HepG2 (cell line): ENCODE results near the gene ANKRD13D. TPM values are rescaled to one million over a fixed set of nuclear protein-coding genes. Genes with fewer than 3 reads are reported as not detected.

ENCODE experiments used
- HOXA3 ChIP-seq: sonication (generic); formaldehyde crosslinking; IDR thresholded peaks from 2 replicates; pipeline ENCODE4 v1.5.0; 2020; ENCODE audit warnings: missing genetic modification reagents
- KLF13 ChIP-seq: sonication (generic); formaldehyde crosslinking; IDR thresholded peaks from 2 replicates; pipeline ENCODE4 v1.4.0; 2020; ENCODE audit warnings: mild to moderate bottlenecking, missing genetic modification reagents
- PCBP1 ChIP-seq: fragments of 200-400 bp; formaldehyde crosslinking; IDR thresholded peaks from 2 replicates; pipeline ENCODE4 v1.6.1; 2017; ENCODE audit warnings: mild to moderate bottlenecking, low read depth, low read length, borderline replicate concordance
- TAF1 ChIP-seq: sonication (generic); formaldehyde crosslinking; IDR thresholded peaks from 2 replicates; pipeline ENCODE4 v1.4.0; 2020; ENCODE audit warnings: missing genetic modification reagents
- TCF12 ChIP-seq, 2 experiments: fragments of 450-650 bp in 1 of 2; sonication (generic) in 1 of 2; formaldehyde crosslinking in 1 of 2; IDR thresholded peaks; 2 replicates each; pipeline versions ENCODE4 v1.6.1 to v1.8.0; 2017 to 2022; ENCODE audit warnings: antibody characterized with exemption in 1 of 2, mild to moderate bottlenecking in 1 of 2, missing genetic modification reagents in 1 of 2, moderate library complexity in 1 of 2
- ZNF543 ChIP-seq: sonication (generic); formaldehyde crosslinking; IDR thresholded peaks from 2 replicates; pipeline ENCODE4 v1.4.0; 2020; ENCODE audit warnings: mild to moderate bottlenecking, missing genetic modification reagents
- ZNF605 ChIP-seq: sonication (generic); formaldehyde crosslinking; IDR thresholded peaks from 2 replicates; pipeline ENCODE4 v1.8.0; 2022; ENCODE audit warnings: mild to moderate bottlenecking, missing genetic modification reagents
- polyA plus RNA-seq, 8 experiments: library from polyadenylated mRNA; depleted of rRNA in 3 of 8; stranded (reverse) in 7 of 8; unstranded in 1 of 8; fragments of >200 nt; fragmentation: Illumina TruSeq in 4 of 8; extraction: Trizol in 4 of 8; gene quantifications; 2 replicates each; pipeline versions ENCODE4 v1.2.1 to v1.2.3, GENCODE V29; 2011 to 2016; ENCODE audit warnings: low read depth in 4 of 8, missing spikeins in 1 of 8, mixed read lengths in 1 of 8; ENCODE audit not compliant: insufficient read depth in 1 of 8
- total RNA-seq, 5 experiments: library from RNA; depleted of rRNA; stranded (reverse); fragments of >200 nt; fragmentation: Illumina TruSeq; extraction: Trizol; gene quantifications; 2 replicates each; pipeline ENCODE4 v1.2.3, GENCODE V29; 2016; ENCODE audit warnings: low read depth in 1 of 5
- TF ChIP-seq, protein P1 (sequence below): sonication (generic); formaldehyde crosslinking; IDR thresholded peaks from 2 replicates; pipeline ENCODE4 v1.5.1; 2020; ENCODE audit warnings: missing genetic modification reagents, mild to moderate bottlenecking, borderline replicate concordance
- TF ChIP-seq, protein P2 (sequence below): sonication (generic); formaldehyde crosslinking; IDR thresholded peaks from 2 replicates; pipeline ENCODE4 v1.5.1; 2020; ENCODE audit warnings: mild to moderate bottlenecking, missing genetic modification reagents, borderline replicate concordance
- TF ChIP-seq, protein P3 (sequence below): sonication (generic); formaldehyde crosslinking; IDR thresholded peaks from 2 replicates; pipeline ENCODE4 v1.8.0; 2023; ENCODE audit warnings: mild to moderate bottlenecking, missing genetic modification reagents
- TF ChIP-seq, protein P4 (sequence below): sonication (generic); formaldehyde crosslinking; conservative IDR thresholded peaks from 2 replicates; pipeline ENCODE4 v1.8.1; 2023; ENCODE audit warnings: missing genetic modification reagents
- TF ChIP-seq, protein P5 (sequence below): sonication (generic); formaldehyde crosslinking; IDR thresholded peaks from 2 replicates; pipeline ENCODE4 v1.5.0; 2020; ENCODE audit warnings: missing genetic modification reagents
- TF ChIP-seq, protein P6 (sequence below): sonication (generic); formaldehyde crosslinking; IDR thresholded peaks from 2 replicates; pipeline ENCODE4 v1.8.1; 2023; ENCODE audit warnings: mild to moderate bottlenecking, moderate library complexity, missing genetic modification reagents

ANKRD13D gene
- total and polyA plus RNA-seq, 2 of the 13 experiments (the other 11 are each of a cell fraction or from before 2014, with no cell fraction given) = 18.6 to 27.3 TPM

DNA sequence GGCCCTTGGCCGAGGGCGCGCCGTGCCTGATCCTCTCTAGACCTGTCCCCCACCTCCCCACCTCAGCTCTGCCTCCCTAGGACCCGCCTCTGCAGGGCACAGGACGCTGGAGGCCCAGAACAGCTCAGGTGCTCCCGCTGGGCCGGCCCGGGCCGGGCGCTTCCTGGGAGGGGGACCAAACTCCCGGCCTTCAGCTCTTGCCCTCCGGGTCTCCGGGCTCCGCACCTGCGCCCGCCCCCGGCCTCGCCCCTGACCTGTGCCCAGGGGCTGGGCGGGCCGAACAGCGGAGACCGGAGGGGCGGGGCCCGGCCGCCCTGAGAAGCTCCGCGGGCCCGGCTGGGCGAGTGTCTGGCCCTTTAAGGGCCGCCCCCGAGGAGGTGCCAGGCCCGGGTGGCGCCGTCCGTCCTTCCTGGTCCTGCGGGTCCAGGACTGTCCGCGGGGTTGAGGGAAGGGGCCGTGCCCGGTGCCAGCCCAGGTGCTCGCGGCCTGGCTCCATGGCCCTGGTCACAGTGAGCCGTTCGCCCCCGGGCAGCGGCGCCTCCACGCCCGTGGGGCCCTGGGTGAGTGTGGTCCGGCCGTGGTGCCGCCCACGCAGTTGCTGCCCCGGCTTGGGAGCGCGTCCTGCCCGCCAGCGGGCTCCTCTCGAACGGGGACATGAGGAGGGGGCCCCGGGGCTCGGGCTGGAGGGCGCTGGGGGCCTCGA lies 14.2 kb downstream of the ANKRD13D start, which contains the start of gene SSH3 (continued):
- TF ChIP-seq, protein P1, sequence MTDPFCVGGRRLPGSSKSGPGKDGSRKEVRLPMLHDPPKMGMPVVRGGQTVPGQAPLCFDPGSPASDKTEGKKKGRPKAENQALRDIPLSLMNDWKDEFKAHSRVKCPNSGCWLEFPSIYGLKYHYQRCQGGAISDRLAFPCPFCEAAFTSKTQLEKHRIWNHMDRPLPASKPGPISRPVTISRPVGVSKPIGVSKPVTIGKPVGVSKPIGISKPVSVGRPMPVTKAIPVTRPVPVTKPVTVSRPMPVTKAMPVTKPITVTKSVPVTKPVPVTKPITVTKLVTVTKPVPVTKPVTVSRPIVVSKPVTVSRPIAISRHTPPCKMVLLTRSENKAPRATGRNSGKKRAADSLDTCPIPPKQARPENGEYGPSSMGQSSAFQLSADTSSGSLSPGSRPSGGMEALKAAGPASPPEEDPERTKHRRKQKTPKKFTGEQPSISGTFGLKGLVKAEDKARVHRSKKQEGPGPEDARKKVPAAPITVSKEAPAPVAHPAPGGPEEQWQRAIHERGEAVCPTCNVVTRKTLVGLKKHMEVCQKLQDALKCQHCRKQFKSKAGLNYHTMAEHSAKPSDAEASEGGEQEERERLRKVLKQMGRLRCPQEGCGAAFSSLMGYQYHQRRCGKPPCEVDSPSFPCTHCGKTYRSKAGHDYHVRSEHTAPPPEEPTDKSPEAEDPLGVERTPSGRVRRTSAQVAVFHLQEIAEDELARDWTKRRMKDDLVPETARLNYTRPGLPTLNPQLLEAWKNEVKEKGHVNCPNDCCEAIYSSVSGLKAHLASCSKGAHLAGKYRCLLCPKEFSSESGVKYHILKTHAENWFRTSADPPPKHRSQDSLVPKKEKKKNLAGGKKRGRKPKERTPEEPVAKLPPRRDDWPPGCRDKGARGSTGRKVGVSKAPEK (CRISPR knock-in tag) = no peak
- TF ChIP-seq, protein P2, sequence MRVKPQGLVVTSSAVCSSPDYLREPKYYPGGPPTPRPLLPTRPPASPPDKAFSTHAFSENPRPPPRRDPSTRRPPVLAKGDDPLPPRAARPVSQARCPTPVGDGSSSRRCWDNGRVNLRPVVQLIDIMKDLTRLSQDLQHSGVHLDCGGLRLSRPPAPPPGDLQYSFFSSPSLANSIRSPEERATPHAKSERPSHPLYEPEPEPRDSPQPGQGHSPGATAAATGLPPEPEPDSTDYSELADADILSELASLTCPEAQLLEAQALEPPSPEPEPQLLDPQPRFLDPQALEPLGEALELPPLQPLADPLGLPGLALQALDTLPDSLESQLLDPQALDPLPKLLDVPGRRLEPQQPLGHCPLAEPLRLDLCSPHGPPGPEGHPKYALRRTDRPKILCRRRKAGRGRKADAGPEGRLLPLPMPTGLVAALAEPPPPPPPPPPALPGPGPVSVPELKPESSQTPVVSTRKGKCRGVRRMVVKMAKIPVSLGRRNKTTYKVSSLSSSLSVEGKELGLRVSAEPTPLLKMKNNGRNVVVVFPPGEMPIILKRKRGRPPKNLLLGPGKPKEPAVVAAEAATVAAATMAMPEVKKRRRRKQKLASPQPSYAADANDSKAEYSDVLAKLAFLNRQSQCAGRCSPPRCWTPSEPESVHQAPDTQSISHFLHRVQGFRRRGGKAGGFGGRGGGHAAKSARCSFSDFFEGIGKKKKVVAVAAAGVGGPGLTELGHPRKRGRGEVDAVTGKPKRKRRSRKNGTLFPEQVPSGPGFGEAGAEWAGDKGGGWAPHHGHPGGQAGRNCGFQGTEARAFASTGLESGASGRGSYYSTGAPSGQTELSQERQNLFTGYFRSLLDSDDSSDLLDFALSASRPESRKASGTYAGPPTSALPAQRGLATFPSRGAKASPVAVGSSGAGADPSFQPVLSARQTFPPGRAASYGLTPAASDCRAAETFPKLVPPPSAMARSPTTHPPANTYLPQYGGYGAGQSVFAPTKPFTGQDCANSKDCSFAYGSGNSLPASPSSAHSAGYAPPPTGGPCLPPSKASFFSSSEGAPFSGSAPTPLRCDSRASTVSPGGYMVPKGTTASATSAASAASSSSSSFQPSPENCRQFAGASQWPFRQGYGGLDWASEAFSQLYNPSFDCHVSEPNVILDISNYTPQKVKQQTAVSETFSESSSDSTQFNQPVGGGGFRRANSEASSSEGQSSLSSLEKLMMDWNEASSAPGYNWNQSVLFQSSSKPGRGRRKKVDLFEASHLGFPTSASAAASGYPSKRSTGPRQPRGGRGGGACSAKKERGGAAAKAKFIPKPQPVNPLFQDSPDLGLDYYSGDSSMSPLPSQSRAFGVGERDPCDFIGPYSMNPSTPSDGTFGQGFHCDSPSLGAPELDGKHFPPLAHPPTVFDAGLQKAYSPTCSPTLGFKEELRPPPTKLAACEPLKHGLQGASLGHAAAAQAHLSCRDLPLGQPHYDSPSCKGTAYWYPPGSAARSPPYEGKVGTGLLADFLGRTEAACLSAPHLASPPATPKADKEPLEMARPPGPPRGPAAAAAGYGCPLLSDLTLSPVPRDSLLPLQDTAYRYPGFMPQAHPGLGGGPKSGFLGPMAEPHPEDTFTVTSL (CRISPR knock-in tag) = no peak
- TF ChIP-seq ZNF605 (CRISPR knock-in tag) (0 out of 2 replicates have a peak, but pooled peaks have one; percentile 7), ZNF543 (no peak; the same call in 1 of the 2 replicates), KLF13 (CRISPR knock-in tag) (no peak), PCBP1 (no peak), TCF12 (IDR thresholded peaks at IDR 0.05) (no peak), TCF12 (CRISPR knock-in tag; IDR thresholded peaks at IDR 0.05) (0 out of 2 replicates have a peak, but pooled peaks have one; percentile 47), TAF1 (CRISPR knock-in tag) (peak; percentile 63), HOXA3 (no peak)
- TF ChIP-seq, protein P3, sequence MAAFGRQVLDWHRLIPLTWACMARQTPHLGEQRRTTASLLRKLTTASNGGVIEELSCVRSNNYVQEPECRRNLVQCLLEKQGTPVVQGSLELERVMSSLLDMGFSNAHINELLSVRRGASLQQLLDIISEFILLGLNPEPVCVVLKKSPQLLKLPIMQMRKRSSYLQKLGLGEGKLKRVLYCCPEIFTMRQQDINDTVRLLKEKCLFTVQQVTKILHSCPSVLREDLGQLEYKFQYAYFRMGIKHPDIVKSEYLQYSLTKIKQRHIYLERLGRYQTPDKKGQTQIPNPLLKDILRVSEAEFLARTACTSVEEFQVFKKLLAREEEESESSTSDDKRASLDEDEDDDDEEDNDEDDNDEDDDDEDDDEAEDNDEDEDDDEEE (CRISPR knock-in tag) = peak; percentile 30; the same call in 1 of the 2 replicates
- TF ChIP-seq, protein P4, sequence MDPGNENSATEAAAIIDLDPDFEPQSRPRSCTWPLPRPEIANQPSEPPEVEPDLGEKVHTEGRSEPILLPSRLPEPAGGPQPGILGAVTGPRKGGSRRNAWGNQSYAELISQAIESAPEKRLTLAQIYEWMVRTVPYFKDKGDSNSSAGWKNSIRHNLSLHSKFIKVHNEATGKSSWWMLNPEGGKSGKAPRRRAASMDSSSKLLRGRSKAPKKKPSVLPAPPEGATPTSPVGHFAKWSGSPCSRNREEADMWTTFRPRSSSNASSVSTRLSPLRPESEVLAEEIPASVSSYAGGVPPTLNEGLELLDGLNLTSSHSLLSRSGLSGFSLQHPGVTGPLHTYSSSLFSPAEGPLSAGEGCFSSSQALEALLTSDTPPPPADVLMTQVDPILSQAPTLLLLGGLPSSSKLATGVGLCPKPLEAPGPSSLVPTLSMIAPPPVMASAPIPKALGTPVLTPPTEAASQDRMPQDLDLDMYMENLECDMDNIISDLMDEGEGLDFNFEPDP (CRISPR knock-in tag) = no peak
- TF ChIP-seq, protein P5, sequence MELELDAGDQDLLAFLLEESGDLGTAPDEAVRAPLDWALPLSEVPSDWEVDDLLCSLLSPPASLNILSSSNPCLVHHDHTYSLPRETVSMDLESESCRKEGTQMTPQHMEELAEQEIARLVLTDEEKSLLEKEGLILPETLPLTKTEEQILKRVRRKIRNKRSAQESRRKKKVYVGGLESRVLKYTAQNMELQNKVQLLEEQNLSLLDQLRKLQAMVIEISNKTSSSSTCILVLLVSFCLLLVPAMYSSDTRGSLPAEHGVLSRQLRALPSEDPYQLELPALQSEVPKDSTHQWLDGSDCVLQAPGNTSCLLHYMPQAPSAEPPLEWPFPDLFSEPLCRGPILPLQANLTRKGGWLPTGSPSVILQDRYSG (CRISPR knock-in tag) = no peak
- TF ChIP-seq, protein P6, sequence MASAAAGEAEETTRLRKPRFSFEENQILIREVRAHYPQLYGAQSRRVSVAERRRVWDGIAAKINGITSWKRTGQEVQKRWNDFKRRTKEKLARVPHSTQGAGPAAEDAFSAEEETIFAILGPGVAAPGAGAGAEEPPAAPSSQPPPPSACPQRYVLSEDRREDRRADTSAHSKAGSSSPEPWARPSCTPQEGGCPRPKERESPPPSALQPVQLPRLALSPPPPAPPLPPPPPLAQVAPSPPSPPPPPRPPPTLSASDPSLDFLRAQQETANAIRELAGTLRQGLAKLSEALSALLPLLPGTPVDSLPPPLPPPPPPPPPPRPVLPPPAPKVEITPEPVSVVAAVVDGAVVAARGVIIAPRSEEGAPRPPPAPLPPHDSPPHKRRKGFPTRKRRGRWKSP (CRISPR knock-in tag) = 0 out of 2 replicates have a peak, but pooled peaks have one; percentile 68
